Measurements from ENCODE around the gene RASL10B.

The RASL10B gene

GRCh38 chr17:35766489-35766877, 35.0 kb downstream of the RASL10B start:
- no peak for DNase-seq

DNA sequence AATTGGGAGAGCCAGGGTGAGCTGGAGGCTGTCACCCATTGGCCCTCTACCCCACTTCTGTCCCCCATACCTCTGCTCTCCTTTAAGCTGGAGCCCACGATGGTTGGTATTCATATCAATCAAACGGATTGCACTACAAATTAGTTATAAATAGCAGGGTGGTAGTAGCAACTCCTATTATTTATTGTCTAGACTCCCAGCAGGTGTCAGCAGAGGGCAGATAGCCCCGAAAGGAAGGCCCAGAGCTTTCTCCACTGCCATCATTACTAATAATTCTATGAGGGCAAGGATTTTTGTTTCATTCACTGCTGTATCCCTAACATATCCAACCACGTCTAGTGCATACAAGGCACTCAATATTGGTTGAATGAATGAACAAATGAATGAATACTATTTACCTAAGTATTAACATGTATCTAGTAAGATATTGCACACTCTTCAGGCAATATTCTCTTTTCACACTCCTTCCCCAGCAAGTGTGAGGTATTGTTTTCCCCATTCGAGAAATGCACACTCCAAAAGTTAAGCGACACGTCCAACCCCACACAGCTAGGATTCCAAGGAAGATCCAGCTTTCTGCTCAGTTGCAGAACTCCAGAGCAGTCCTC, 35.6 kb downstream of the RASL10B start:
- DNase-seq, result no peak

DNA sequence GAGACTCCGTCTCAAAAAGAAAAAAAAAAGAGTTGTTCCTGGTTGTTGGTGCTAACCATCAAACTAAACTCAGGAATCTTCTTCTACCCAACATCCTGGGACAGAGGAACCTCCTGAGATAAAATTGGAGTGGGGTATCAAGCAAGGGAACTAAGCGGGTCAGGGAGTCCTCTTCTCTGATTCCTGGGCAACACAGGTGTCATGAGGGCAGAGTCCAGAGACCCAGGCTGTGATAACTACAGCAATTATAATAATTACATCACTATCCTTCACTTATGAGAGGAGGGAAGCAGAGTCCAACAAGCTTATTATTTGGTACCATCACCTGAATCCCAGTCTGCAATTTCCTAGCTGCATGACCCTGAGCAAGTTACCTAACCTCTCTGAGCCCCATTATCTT, 37.4 kb downstream of the RASL10B start:
- DNase-seq, result no peak

DNA sequence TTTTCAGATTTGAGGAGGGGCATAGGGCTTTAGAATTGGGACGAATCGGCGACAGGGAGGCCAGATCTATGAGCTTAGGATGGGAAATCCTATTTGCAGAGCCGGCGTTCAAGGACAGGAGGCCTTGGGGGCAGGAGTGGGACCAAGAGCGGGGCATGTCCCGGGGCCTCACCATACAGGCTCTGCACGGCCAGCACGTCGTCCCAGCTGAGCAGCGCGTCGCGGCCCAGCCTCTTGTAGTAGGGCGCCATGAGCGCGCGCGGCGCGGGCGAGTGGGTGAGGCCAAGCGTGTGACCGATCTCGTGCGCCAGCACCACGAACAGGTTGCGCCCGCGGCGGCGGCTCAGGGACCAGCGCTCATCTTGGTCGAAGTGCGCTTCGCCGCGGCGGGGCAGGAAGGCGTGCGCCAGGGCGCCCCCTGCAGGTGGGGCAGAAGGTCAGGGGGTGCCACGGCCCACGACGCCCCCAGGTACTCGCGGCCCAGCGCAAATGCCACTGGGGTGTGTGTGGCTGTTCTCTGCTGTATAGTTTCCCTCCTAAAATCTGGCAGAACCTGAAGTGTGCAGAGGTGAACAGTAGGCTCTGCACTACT, 38.6 kb downstream of the RASL10B start:
- DNase-seq, result no peak

DNA sequence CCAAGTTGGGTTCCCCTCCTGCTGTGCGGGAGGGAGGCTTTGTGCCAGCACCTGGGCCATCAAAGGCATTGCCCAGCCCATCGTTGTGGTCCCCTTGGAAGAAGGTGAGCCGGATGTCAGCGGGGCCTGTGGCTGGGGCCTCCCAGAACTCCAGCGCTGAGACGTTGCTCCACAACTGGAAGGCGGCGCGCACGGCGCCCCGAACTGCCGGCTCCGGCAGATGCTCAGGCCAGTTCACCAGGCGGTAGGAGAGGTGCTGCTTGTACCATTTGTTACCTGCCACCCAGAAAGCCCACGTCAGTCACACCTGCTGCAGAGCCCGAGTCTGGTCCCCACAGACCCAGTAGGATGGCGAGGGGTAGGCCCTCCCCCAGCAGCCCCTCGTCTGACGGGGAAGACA, 41.7 kb downstream of the RASL10B start:
- no peak for DNase-seq

- DNase-seq, result no peak
Measured at GRCh38 chr17:35773679-35774425, 42.4 kb downstream of the RASL10B start.

DNA sequence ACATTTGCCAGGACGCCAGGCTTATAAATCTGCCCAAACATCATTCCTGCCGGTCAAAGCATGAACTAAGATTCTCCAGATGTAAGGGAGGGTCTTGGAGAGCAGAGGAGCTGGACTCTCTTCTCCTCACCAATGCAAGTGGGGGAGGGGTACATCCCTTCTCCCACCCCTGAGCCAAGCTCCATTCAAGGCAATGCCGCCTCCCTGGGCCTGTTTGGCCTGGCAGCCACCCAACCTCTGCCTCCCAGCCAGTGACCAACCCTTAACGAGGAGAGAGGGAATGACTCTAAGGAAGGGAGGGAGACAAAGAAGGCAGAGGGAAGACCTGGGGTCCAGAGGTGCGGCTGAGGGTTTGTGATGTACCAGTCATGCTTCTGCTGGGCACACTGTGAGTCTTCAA, 43.1 kb downstream of the RASL10B start:
- DNase-seq, result no peak

DNA sequence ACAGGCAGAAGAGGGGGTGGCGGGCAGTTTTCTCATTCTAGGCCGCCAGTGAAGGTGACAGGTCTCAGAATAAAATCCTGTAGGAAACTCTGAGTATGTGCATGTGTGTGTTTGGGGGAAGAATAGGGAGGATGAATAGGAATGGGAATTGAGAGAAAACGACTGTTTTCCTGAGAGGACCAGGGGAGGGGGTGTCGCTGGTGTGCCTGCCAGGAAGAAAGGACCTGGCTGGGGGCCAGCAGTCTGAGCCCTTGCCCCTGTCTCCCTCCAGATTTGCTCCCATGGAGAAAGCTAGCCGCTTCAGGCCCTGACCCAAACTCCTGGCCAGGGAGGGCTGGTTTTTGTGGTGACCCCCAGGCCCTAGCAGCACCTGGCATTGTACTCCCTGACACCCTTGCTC, 43.6 kb downstream of the RASL10B start:
- DNase-seq, result no peak

- DNase-seq, result no peak
Measured at GRCh38 chr17:35775583-35775982, 44.1 kb downstream of the RASL10B start.

- no peak for DNase-seq
Measured at GRCh38 chr17:35778641-35779196, 47.3 kb downstream of the RASL10B start.

- DNase-seq, result no peak
Measured at GRCh38 chr17:35780950-35781349, 49.5 kb downstream of the RASL10B start.

GRCh38 chr17:35784895-35785294, 53.5 kb downstream of the RASL10B start:
- no peak for DNase-seq

GRCh38 chr17:35786941-35787432, 55.5 kb downstream of the RASL10B start:
- no peak for DNase-seq

GRCh38 chr17:35788477-35789368, 57.3 kb downstream of the RASL10B start:
- no peak for DNase-seq

DNA sequence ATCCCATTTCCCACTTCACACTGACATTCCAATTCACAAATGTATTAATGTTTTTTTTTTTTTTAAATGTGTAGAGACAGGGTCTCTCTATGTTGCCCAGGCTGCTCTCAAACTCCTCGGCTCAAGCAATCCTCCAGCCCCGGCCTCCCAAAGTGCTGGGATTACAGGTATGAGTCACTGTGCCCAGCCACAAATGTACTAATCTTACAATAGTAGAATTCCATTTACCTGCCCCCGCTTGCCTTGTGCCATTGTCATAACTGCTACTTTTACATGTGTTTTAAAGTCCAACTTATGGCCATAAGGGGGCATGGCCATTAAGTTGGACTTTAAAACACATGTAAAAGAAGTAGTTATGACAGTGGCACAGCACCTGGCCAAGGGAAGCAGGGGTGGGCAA, 59.4 kb downstream of the RASL10B start:
- no peak for DNase-seq

DNA sequence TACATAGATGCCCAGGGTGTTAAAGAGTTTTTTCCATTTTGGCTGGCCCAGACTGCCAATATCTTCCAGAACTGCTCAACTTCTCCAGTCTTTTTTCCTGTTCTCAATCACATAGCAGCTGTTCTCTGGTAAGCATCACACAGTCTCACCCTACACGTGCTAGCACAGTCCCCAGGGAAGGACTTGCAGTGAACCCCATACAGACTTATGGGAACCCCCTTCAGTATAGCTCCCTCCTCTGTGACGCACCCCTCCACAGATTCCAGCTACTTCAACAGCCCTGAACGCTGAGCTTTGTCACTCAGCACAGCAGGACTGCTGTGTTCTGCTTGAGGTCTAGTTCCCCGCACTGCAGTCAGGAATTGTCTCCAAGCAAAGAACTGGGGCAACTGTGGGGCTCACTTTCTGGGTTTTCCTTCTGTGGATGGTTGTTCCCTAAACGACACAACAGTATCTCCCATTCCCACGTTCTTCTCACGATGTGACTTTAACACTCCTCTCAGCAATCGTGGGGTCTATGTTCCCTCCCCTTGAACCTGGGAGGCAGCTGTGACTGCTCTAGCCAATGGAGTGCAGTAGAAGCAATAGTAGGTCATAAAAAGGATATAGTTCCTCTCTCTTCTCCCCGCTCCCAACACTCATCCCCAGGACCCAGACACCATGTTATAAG, 60.4 kb downstream of the RASL10B start:
- DNase-seq, result no peak
